Stimulated activated CD4-positive, alpha-beta T cell treated with anti-CD3 and anti-CD28 coated beads, Interleukin-1b, Interleukin-23, amount 100 ng/mL, for 4 hours (primary cell): ENCODE measurements around the gene MAGI2.
"Not testable (repeated sequence)": the region's sequence is repeated elsewhere in the genome, so short reads cannot be mapped to it uniquely, and the experiment has no call there.

Source experiments
- DNase-seq, 2 donors: peaks; one replicate each; pipeline ENCODE4 v3.0.0-alpha.2; 2020; ENCODE audit warnings: low read depth in 2 of 2

The MAGI2 gene

DNA sequence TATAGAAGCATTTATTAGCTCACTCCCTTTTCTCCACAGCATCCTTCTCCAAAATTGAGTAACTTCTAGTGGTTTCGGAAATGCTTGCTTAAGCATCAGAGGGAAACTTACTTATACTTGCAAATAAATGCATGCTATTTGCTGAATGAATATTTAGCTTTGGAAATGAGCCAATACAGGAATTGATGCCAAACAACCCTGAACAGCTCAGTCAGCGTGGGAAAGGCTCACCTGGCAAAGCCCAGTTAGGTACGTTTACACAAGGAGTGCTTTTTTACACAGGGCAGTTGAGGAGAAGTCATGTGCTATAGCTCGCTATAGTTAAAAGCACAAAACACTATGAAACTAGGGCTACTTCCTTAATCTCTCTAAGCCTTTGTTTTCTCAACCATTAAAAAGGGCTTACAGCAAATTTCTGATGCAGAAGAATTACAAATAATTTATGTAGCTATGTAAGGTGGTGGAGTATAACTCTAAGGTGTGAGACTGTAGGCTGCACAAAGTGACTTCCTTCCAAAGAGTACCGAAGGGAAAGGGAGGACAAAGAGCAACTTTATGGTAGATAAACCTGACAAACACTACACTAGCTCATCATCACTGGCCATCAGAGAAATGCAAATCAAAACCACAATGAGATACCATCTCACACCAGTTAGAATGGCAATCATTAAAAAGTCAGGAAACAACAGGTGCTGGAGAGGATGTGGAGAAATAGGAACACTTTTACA is 1156.7 kb downstream of the MAGI2 start:
- no peak for DNase-seq

DNA sequence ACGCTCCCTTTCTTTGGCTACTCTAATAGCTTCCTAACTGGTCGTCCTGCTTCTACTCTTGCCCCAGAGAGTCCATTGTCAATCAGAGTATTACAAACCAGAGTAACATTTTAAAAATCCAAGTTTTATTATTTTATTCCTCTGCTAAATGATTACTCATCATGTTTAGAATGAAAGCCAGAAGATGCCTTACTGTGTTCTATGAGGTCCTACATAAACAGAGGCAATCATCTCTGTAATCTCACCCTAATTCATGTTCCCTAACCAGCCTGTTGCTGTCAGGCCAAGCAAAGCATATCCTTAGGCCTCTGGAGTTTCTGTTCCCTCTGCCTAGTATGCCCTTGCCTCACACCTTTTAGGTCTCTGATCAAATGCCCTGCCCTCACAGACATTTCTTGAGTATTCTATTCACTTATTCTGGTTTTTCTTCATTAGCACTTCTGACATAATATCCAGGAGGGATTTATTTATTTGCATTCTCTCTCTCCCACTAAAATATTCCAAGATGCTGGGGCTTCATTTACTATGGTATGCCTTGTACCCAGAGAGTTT is 1157.3 kb downstream of the MAGI2 start:
- DNase-seq: no peak

GRCh38 chr7:78289471-78289870 is 1164.0 kb downstream of the MAGI2 start:
- not testable (repeated sequence) for DNase-seq

DNA sequence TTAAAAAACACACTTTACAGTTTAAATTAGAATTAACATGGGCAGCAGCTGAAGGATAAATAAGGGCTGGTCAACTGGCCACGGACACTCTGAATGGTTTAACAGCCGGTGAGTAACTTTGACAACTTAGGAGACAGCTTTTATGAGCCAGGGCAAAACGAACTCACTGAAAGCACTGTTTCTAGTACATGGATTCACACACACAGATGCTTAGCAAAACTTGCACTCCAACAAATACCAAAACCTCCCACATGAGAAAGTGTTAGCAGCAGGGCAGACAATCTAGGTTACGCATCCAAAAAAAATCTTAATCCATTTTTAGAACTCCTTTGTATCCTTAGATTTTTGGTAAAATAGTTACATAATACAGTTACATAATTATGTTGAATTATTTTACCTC is 1168.5 kb downstream of the MAGI2 start:
- no peak for DNase-seq

DNA sequence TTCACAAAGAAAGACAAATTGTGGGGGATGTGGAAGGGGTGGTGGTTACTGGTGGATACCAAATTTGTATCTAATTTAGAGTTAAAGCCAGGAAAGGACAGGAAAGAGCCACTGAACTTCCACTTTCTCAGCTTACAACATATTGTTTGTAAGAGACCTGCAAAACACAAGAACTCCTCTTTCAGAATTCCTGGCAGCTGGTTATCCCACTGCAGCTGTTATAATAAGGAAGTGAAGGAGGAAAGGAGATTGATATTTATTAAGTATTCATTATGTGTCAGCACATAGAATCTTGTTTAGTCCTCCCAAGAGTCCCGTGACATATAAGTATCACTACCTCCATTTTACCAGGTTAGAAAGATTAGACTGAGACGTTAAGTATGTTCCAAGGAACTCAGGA is 1173.2 kb downstream of the MAGI2 start:
- no peak for DNase-seq

DNA sequence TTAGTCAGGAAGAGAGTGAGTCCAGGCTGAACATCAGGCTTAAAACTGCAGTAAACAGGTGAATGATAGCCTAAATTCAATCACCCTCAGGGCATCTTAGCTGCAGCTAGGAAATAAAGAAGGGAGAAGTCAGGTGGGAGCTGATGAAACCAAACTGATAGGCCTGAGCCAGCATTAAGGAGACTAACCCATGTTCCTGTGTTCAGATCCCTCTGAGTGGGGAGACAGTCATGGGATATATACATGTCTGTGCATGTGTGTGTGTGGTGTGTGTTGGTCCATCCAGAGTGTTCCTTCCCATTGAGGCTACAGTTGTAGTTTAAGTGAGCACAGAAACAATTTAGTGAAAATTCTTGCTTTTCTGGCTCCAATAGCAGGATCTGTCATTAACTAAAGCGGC is 1174.0 kb downstream of the MAGI2 start:
- no peak for DNase-seq

DNA sequence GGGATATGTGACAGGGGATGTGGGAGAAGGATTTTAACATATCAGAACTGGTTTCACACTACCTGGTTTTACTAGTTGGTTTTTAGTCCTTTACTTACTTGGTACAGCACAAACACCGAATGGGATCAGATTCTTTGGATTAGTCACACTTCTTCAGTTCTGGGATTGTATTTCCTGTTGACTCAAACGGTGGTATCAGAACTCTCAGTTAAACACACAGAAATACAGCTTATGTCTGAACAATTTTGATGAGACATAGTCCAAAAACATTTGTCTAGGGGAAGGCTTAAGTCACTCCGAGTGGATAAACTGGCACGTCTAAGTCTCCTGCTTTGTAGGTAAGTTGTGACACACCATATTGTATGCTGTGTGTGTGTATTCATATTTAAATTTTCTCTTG is 1174.4 kb downstream of the MAGI2 start:
- DNase-seq: no peak

GRCh38 chr7:78267141-78267540 is 1186.3 kb downstream of the MAGI2 start:
- DNase-seq: no peak

DNA sequence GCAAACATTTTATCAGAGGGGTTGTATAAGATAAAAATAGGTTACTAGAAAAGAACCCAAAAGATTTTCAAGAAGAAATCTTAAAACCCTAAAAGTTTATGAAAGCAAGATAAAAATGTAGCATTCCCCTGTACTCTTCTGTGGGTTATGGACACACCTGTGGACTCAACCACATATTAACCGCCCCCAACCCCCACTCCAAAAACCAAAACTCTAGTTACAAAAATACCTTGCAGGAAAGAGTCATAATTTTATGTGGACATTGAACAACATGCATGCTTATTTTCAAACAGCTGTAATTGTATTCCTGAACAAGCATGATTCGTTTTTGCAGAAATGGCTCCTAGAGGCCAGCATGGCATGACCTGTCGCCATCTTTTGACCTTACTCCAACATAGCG is 1188.0 kb downstream of the MAGI2 start:
- DNase-seq: no peak

- DNase-seq: no peak
These were observed 1188.4 kb downstream of the MAGI2 start for GRCh38 chr7:78265071-78265470.

DNA sequence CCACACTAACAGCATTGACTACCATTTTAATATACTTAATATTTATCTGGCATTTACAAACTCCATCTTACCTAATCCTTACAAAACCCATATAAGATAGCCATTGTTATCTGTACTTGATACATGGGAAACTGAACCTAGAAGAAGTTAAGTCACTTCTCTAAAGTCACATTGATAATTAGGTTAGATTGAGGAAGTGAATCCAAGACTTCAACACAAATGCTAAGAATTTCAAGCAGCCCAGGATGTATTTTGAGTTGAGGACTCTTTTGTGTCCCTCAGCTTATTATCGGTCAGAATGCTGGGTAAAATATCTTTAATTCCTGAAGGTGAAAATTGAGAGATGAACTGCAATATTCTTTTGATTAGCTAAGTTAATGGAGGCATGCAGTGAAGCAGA is 1189.4 kb downstream of the MAGI2 start:
- DNase-seq: no peak

- DNase-seq: no peak
These were observed 1191.7 kb downstream of the MAGI2 start for GRCh38 chr7:78261739-78262138.

DNA sequence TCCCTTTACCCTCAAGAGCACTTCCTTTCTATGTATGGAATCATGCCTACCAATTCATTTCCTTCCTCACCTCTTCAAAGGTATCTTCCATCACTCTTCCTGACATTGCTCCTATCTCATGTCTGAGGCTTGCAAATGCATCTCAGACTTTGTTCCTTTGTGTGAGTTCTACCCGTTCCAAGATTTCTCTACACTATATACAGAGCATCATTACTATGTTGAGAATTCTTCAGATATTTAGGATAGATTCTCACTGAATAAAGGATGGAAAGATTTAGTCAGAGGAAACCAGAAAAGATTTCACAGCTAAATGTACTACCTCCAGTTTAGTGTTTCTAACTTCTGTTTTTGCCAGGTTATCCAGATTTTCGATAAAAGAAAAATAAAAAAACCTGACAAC is 1192.2 kb downstream of the MAGI2 start:
- no peak for DNase-seq

GRCh38 chr7:78260826-78261225 is 1192.6 kb downstream of the MAGI2 start:
- DNase-seq: no peak

GRCh38 chr7:78254726-78255055 is 1198.8 kb downstream of the MAGI2 start:
- DNase-seq: no peak

DNA sequence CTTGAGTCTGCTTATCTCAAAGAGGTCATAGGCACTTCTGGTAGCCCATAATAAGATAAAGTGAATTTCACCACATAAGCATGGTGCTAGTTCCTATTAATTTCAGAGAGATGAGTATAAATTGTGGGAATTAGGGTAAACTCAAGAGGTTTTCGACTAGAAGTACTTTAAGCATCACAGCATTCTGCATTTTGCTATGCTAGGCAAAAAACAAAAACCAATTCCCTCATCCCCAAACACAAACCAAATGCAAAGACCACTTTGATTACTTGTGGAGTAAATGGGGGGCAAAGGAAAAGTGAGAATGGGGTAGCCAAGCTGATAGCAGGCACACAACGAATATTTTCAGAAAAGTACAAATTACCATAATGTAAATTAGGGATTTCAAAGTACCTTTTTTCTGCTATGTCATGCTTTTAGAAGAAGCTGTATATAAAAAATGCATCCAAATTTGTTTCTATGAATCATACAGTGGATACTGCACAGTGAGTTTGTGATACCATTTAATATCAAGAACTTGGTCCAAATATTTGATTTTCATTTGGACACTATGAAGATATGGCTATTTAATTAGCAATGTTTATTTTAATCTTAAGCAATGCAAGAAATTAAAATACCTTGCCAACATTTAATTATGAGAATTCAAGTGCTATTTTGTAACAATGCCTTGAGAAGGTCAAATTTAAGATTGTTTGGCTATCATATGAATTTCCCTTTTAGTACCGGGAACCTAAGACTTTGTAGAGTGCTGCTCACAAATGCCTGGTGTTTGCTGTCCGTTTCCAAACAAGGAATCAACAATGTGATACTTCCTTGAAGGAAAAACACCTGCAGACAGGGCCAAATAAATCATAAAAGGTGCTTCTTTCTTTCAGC is 1199.4 kb downstream of the MAGI2 start:
- no peak for DNase-seq

DNA sequence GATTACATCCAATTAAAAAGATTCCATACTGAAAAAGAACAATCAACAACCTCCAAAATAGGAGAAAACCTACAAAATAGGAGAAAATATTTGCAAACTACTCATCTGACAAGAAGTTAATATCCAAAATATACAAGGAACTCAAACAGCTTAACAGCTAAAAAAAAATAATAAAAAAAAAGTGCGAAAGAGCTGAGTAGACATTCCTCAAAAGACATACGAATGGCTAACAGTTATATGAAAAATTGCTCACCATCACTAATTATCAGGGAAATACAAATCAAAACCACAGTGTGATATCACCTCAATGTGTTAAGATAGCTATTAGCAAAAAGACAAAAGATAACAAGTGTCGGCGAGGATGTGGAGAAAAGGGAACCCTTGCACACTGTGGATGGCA is 1204.6 kb downstream of the MAGI2 start:
- DNase-seq: no peak

DNA sequence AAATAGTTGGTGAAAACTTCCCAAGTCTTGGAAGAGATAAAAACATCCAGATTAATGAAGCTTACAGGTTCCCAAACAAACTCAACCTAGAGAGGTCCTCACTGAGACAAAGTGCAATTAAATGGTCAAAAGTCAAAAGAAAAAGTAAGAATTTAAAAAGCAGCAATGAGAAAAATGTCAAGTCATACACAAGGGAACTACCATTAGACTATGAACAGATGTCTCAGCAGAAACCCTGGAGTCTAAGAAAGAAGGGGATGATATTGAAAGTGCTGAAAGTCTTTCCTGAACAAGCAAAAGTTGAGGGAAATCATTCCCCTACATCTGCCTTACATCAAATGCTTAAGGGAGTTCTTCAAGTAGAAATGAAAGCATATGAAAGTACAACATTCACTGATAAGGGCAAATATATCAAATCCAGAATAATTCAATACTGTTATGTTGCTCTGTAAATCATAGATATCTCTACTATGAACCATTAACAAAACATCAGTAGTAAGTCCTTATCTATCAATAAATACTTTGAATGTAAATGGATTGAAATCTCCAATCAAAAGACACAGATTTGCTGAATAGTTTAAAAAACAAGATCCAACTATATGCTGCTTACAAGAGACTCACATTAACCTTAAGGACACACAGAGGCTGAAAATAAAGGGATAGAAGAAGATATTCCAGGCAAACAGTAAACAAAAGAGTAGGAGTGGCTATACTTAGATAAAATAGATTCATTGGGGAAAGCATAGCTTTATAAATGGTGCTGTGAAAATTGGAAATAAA is 1205.4 kb downstream of the MAGI2 start:
- DNase-seq: no peak

DNA sequence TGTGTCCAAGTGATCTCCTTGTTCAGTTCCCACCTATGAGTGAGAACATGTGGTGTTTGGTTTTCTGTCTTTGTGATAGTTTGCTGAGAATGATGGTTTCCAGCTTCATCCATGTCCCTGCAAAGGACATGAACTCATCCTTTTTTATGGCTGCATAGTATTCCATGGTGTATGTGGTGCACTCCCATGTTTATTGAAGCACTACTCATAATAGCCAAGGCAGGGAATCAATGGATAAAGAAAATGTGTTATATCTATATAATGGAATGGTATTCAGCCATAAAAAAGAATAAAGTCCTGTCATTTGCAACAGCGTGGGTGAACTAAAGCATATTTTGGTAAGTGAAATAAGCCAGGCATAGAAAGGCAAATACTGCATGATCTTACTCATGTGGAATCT is 1213.3 kb downstream of the MAGI2 start:
- DNase-seq: not testable (repeated sequence)

- no peak for DNase-seq
These were observed 1218.8 kb downstream of the MAGI2 start for GRCh38 chr7:78234634-78235033.

DNA sequence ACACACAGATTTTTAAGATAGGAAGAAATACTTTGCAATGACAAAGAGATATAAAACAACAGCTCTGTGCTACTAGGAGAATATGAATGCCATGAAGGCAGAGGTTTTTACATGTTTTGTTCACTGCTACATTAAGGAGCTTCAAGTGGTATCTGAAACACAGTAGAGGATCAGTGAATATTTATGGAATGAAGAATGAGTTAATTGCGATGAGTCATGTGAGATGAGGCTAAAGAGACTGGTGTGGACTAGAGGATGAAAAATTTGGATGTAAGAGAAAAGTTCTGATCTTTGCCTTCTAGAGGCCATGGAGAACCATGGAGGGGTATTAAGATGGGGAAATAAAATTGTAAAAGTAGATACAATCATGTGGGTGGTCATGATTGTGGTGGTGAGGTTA is 1220.7 kb downstream of the MAGI2 start:
- no peak for DNase-seq

DNA sequence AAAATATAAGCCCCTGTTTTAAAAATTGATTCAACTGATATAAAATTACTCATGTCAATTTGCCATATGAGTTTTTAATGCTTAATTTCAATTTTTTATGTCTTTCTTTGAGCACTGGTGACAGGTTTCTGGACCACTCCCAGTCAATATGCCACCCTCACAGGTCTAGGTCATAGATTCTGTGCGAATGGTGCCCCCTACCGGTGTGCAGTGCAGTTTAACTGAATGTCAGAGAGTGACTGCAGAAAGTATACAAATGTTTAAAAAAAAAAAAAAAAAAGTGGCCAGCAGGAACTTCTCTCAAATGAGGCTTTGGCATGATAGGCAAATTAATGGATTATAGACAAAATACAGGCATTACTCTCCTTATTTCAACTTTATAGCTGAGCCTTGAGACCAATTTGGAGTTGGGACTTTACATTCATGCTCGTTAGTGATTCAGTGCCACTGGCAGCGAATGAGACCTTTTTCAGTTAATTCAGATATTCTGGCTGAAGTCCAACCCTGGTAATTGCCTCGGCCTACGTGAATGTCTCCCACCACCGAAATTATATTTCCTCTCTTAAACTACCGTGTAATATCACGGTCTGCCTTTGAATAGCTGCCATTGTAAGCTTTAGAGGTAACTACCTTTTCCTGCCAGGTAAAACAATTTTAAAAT is 1227.3 kb downstream of the MAGI2 start:
- no peak for DNase-seq
